MCF 10A (cell line): ENCODE measurements around the gene GLYATL3. TPM values are rescaled to one million over a fixed set of nuclear protein-coding genes. Genes with fewer than 3 reads are reported as not detected.

Experiments
- BruUV-seq: library from RNA; stranded (reverse); fragments of 400-500 nt; replicated peaks from 2 replicates; lab custom pipeline; 2021; lab: Mats Ljungman, UMichigan
- CTCF ChIA-PET: fragments of 300-600 bp; sonication (Branson Sonifier 250); formaldehyde crosslinking; extraction: SDS; loops from one replicate; lab custom pipeline; 2021; ENCODE audit warnings: antibody characterized with exemption, inconsistent platforms; lab: Yijun Ruan, JAX
- POLR2A ChIA-PET: fragments of 300-600, 350-650 bp; sonication (Branson Sonifier 250); formaldehyde crosslinking; extraction: SDS; loops from one replicate; lab custom pipeline; 2020; ENCODE audit warnings: antibody characterized with exemption, inconsistent platforms; lab: Yijun Ruan, JAX
- DNase-seq: peaks from one replicate; pipeline ENCODE4 v3.0.0-alpha.2; 2018; ENCODE audit not compliant: unreplicated experiment
- H3K27ac Mint-ChIP-seq: one replicate; pipeline ENCODE4 v1.8.0; 2022; ENCODE audit warnings: mild to moderate bottlenecking, low read depth, mixed read lengths; ENCODE audit not compliant: unreplicated experiment
- H3K27me3 Mint-ChIP-seq: one replicate; pipeline ENCODE4 v1.8.0; 2022; ENCODE audit warnings: mixed read lengths; ENCODE audit not compliant: insufficient read depth, unreplicated experiment
- H3K36me3 Mint-ChIP-seq: one replicate; pipeline ENCODE4 v1.8.0; 2022; ENCODE audit warnings: mild to moderate bottlenecking, moderate library complexity, mixed read lengths; ENCODE audit not compliant: insufficient read depth, unreplicated experiment
- H3K4me1 Mint-ChIP-seq: one replicate; pipeline ENCODE4 v1.8.0; 2022; ENCODE audit warnings: mixed read lengths; ENCODE audit not compliant: insufficient read depth, unreplicated experiment
- H3K4me3 Mint-ChIP-seq: one replicate; pipeline ENCODE4 v1.8.0; 2022; ENCODE audit warnings: mild to moderate bottlenecking, moderate library complexity, mixed read lengths; ENCODE audit not compliant: unreplicated experiment
- H3K9me3 Mint-ChIP-seq: one replicate; pipeline ENCODE4 v1.8.0; 2022; ENCODE audit warnings: mixed read lengths; ENCODE audit not compliant: unreplicated experiment
- intact Hi-C: fragments of 100-400 bp; cut with micrococcal nuclease; formaldehyde crosslinking; loops from 2 replicates; pipeline ENCODE4 v1.14.1; 2022
- total RNA-seq: library from RNA; stranded (reverse); gene quantifications from 2 replicates; pipeline ENCODE4 v1.2.3, GENCODE V29; 2022
- TF ChIP-seq, protein P1 (sequence below): fragments of 200-600 bp; IDR thresholded peaks from one replicate; pipeline ENCODE4 v1.8.0; 2022; ENCODE audit warnings: antibody characterized with exemption, mild to moderate bottlenecking; ENCODE audit not compliant: unreplicated experiment

GLYATL3 gene
- total RNA-seq, 1 experiment from 2014 or later: not detected

DNA sequence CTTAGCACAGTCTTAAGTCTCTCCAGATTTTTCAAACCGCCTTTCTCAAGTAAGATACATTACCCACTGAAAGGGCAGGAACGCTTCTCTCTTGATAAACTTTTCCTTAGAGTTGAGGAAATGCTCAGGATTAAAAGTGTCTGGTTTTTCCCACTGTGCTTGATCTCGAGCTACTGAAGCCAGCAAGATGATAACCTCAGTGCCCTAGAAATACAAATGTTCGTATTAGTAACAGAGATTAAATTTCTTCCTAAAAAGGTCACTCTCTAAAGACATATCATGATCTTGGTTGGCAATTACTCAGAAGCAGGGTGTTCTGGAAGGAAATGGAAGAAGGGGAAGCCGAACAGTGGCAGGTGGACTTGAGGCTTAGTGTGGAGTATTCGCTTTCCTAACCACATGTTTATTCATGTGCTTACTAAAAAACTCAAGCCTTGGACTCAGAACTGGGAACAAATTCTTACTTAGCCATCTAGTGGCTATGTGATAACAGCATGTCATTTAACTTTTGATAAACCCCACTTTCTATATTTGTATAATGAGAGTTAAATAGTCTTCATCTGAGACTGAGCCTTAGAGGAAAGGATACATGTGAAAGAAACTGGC, 70.9 kb downstream of the GLYATL3 start:
- TF ChIP-seq, protein P1, sequence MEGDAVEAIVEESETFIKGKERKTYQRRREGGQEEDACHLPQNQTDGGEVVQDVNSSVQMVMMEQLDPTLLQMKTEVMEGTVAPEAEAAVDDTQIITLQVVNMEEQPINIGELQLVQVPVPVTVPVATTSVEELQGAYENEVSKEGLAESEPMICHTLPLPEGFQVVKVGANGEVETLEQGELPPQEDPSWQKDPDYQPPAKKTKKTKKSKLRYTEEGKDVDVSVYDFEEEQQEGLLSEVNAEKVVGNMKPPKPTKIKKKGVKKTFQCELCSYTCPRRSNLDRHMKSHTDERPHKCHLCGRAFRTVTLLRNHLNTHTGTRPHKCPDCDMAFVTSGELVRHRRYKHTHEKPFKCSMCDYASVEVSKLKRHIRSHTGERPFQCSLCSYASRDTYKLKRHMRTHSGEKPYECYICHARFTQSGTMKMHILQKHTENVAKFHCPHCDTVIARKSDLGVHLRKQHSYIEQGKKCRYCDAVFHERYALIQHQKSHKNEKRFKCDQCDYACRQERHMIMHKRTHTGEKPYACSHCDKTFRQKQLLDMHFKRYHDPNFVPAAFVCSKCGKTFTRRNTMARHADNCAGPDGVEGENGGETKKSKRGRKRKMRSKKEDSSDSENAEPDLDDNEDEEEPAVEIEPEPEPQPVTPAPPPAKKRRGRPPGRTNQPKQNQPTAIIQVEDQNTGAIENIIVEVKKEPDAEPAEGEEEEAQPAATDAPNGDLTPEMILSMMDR: peak; percentile 15
- no peak overlapping the region for H3K4me3 Mint-ChIP-seq
- no peaks in the 10 kb centered on the region for H3K36me3 Mint-ChIP-seq
- intact Hi-C loops: loop anchor here (2.0 kb wide), 1 partner anchor 38 kb away; no protein-coding TSS in a partner anchor
- ChIA-PET CTCF (interaction anchor here (0.6 to 3.8 kb wide), 13 partner anchors 9 to 180 kb away, joined by 3 to 33 read pairs (median 4); partner anchors contain the start of gene C6orf141), POLR2A (no interaction called here)
- H3K9me3 Mint-ChIP-seq: no peaks in the 10 kb centered on the region
- no peaks in the 10 kb centered on the region for H3K27me3 Mint-ChIP-seq
- no peak overlapping the region for H3K27ac Mint-ChIP-seq
- peak; percentile 30 for DNase-seq
- BruUV-seq: no TSS peak
- peaks cover 10% of the 10 kb centered on the region for H3K4me1 Mint-ChIP-seq

DNA sequence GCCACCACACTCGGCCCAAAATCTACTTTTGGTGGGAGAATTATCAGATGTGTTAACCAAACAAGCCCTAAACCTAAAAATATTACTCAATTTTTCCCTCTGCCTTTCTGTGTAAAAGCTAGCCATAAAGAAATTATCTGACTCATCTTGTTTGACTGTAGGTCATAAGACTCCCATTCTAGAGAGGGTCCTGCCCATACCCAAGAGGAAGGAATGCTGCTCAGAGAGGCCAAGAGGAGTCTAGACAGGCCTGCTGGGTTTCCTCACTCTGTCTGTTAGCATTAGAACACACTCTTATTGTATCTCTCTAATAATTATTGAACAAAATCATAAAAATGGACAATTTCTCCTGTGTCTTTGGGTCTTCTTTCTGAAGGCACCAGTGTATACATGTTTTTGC, 76.9 kb downstream of the GLYATL3 start:
- Mint-ChIP-seq H3K9me3 (no peaks in the 10 kb centered on the region), H3K27me3 (no peaks in the 10 kb centered on the region), H3K4me3 (no peak overlapping the region), H3K27ac (no peak overlapping the region), H3K36me3 (no peaks in the 10 kb centered on the region), H3K4me1 (no peaks in the 10 kb centered on the region)
- CTCF ChIA-PET: interaction anchor here (1.0 kb wide), 1 partner anchor 30 kb away, joined by 4 read pairs; no protein-coding TSS in a partner anchor
- intact Hi-C loops: no loop called here
- BruUV-seq: no TSS peak
- TF ChIP-seq, protein P1: no peak
- POLR2A ChIA-PET: no interaction called here
- DNase-seq: no peak

Other genes starting within 250 kb of the GLYATL3 start
- gene MMUT, start 36.7 kb upstream of the GLYATL3 start, total RNA-seq: 17.8 and 22.1 TPM in 2 replicates
- 3.9 and 5.4 TPM in 2 replicates for gene CENPQ, start 36.6 kb upstream of the GLYATL3 start, total RNA-seq
- 29.9 and 37.0 TPM in 2 replicates for gene C6orf141, start 50.7 kb downstream of the GLYATL3 start, total RNA-seq
- gene RHAG, start 136.9 kb downstream of the GLYATL3 start, total RNA-seq: not detected in 2 replicates
- not detected in 2 replicates for gene CRISP2, start 213.6 kb downstream of the GLYATL3 start, total RNA-seq
- not detected in 2 replicates for gene CRISP3, start 244.5 kb downstream of the GLYATL3 start, total RNA-seq